Left kidney (tissue), 8 donors: Measurements from ENCODE around the gene THADA. TPM values are rescaled to one million over a fixed set of nuclear protein-coding genes. Genes with fewer than 3 reads are reported as not detected.
A peak's percentile ranks its signal among the peaks of the same experiment; 100 is the strongest.
"Not testable (repeated sequence)": the region's sequence is repeated elsewhere in the genome, so short reads cannot be mapped to it uniquely, and the experiment has no call there.

Experiments used
- DNase-seq: peaks from one replicate; pipeline ENCODE4 v3.0.0-alpha.2; 2013
- long read RNA-seq, 8 donors: transcript quantifications; one replicate each; lab custom pipeline, GENCODE V29; 2026
- polyA plus RNA-seq: library from polyadenylated mRNA; unstranded; fragments of 120-200 nt; gene quantifications from one replicate; pipeline ENCODE4 v1.2.1, GENCODE V29; 2013; ENCODE audit not compliant: insufficient read length

The THADA gene, protein sequence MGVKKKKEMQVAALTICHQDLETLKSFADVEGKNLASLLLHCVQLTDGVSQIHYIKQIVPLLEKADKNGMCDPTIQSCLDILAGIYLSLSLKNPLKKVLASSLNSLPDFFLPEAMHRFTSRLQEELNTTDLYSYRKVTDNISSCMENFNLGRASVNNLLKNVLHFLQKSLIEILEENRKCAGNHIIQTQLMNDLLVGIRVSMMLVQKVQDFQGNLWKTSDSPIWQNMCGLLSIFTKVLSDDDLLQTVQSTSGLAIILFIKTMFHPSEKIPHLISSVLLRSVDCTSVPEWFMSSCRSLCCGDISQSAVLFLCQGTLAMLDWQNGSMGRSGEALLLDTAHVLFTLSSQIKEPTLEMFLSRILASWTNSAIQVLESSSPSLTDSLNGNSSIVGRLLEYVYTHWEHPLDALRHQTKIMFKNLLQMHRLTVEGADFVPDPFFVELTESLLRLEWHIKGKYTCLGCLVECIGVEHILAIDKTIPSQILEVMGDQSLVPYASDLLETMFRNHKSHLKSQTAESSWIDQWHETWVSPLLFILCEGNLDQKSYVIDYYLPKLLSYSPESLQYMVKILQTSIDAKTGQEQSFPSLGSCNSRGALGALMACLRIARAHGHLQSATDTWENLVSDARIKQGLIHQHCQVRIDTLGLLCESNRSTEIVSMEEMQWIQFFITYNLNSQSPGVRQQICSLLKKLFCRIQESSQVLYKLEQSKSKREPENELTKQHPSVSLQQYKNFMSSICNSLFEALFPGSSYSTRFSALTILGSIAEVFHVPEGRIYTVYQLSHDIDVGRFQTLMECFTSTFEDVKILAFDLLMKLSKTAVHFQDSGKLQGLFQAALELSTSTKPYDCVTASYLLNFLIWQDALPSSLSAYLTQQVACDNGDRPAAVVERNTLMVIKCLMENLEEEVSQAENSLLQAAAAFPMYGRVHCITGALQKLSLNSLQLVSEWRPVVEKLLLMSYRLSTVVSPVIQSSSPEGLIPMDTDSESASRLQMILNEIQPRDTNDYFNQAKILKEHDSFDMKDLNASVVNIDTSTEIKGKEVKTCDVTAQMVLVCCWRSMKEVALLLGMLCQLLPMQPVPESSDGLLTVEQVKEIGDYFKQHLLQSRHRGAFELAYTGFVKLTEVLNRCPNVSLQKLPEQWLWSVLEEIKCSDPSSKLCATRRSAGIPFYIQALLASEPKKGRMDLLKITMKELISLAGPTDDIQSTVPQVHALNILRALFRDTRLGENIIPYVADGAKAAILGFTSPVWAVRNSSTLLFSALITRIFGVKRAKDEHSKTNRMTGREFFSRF (N-terminal part only)
- 41.7 TPM for polyA plus RNA-seq
- long read RNA-seq, donor 1, partial matches to known transcripts = 0 of 1 reads
- long read RNA-seq, donor 1, other reads (novel, unspliced or antisense) = 0 of 1 reads
- long read RNA-seq, donor 2, full-length matches to known transcripts = 1 of 108 reads
- long read RNA-seq, donor 2, partial matches to known transcripts = 107 of 108 reads
- long read RNA-seq, donor 2, other reads (novel, unspliced or antisense) = 0 of 108 reads
- long read RNA-seq, donor 3, partial matches to known transcripts = 0 of 1 reads
- long read RNA-seq, donor 3, other reads (novel, unspliced or antisense) = 0 of 1 reads
- long read RNA-seq, donor 4 = 0 reads
- long read RNA-seq, donor 5, full-length matches to known transcripts = 2 of 2 reads
- long read RNA-seq, donor 5, partial matches to known transcripts = 0 of 2 reads
- long read RNA-seq, donor 5, other reads (novel, unspliced or antisense) = 0 of 2 reads
- long read RNA-seq, donor 6 = 0 reads
- long read RNA-seq, donor 7 = 0 reads
- long read RNA-seq, donor 8 = 0 reads

GRCh38 chr2:43595603-43596412, at the start of gene THADA:
THADA (minus strand) TSS chr2:43596038; CDS start chr2:43592392, 3,646 bp downstream.
- DNase-seq = peak; percentile 99

DNA sequence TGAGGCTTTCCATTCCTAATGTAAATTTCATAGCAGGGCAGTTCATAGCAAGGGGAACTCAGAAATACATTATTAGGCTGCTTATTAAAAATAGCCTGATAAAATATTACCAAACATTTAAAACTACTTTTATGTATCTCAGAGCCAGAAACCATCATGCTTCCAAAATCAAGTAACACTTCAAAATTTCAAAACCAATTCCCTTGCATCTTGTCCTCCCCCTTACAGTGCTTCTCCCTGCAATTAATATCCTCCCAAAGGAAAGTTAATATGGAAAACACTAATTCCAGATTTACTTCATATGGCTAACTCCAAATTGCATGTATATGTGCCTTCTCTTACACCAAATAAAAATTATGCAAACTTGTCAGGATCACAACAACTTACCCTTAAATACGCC, 47.8 kb upstream of the THADA start:
- DNase-seq = no peak

- DNase-seq = no peak
Measured at GRCh38 chr2:43642363-43642762, 46.5 kb upstream of the THADA start.

DNA sequence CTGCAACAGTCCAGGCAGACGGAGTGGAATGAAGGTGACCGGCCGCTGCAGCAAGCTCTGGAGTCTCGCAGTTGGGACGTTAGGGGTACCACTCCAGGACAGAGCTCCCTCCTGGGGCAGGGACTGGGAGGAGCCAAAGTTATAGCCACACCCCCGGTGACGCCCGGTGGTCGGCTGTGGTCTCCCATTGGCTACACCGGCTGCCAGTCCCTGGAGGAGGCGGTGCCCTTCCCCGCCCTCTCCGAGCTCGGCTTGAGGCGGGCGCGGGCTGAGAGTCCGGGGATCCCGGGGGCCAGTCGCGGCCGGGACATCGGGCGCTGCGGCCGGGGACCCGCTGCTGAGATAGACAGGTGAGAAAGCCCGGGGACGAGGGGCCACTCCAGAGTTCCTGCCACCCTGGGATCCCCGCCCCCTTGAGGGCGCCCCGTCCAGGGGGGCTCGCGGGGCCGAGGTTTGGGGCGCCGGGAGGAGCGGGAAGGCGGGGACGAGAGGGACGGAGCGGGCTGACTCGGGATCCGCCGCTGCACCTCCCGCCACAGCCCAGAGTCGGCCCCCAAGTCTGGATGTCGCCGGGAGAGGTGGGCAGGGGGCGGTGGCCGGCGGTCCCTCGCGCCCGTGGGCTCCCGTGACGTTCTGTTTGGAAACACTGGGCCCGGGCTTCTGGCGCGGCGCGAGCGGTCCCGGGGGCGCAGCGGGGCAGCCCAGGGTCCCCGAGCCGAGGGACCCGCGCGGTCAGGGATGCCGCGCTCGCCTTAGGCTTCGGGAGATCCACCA, 41.4 kb upstream of the THADA start, which contains the start of gene PLEKHH2:
Gene PLEKHH2 (plus strand): TSS at position 231 of the 774 bp plus-strand sequence. CDS start 7,414 bp downstream, outside the sequence.
- peak; percentile 87 for DNase-seq

- no peak for DNase-seq
Measured at GRCh38 chr2:43636621-43637020, 40.8 kb upstream of the THADA start.

DNA sequence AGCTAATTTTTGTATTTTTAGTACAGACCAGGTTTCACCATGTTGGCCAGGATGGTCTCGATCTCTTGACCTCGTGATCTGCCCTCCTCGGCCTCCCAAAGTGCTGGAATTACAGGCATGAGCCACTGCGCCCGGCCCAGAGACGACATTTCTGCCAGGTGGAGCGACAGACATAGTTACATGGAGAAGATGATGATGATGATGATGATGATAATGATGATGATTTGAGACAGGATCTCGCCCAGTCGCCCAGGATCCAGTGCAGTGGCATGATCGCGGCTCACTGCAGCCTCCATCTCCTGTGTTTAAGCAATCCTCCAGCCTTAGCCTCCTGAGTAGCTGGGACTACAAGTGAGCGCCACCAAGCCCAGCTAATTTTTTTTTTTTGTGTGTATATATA, 40.3 kb upstream of the THADA start:
- not testable (repeated sequence) for DNase-seq

GRCh38 chr2:43634604-43635306, 38.9 kb upstream of the THADA start:
- peak; percentile 50 for DNase-seq

DNA sequence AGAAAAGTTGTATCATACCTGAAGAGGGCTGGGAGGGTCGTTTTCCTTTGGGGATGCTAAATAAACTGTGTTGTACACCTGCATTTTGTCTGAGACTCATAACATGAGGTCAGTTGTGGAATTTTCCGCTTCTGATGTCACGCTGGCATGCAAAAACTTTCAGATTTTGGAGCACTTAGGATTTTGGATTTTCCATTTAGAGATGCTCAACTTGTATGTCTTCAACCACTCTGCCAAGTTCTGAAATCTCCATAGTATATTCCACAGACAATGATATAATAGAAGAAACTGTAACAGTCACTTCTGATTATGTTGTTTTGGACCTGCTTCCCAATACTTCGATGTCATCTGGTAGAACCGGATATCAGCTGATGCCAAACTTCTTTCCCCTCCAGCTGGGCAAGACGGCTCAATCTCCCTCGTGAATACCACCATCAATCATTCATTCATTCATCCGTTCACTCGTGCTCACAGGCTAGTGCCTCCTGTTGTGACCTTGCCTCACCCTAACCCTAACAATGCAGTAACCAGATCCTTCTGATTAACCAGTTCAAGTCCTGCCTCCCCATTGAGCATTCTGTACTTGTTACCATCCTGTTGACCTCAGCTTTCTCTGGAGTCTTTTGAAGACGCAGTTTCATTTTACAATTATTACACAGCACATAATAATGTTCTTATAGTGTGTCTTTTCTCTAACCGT, 35.9 kb upstream of the THADA start:
- no peak for DNase-seq

DNA sequence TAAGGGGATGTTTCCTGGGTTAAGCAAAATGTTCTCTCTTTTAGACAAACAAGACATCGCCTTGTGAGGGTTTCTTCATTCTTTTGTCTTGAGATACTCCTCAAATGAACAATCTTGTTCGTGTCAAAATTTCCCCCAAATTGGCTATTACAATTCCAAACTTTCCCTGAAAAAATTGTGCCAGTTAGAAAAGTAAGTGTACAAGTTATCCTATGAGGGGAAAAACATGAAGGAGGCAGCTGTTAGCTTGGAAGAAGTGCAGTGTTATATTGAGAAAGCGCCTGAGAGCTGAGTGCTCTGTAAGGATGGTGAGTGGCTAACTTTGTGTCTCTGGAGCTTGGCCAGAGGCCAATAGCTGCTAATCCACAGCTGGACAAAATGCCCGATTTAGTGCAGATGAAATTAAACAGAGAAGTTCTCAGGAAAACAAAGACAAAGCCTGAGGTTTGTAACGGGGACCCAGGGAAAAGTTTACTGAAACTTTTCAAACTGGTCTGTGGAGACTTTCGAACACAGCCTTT, 27.2 kb upstream of the THADA start:
- DNase-seq = no peak

DNA sequence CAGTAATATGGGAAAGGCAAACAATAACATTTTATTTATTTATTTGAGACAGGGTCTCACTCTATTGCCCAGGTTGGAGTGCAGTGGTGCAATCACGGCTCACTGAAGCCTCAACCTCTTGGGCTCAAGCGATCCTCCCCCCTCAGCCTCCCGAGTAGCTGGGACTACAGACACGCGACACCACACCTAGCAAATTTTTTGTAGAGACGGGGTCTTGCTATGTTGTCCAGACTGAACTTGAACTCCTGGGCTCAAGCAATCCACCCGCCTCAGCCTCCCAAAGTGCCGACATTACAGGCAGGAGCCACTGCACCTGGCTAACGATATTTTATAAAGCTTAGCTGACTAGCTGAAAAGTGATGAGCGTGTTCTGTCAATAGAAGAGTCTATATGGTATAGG, 23.7 kb upstream of the THADA start:
- no peak for DNase-seq

DNA sequence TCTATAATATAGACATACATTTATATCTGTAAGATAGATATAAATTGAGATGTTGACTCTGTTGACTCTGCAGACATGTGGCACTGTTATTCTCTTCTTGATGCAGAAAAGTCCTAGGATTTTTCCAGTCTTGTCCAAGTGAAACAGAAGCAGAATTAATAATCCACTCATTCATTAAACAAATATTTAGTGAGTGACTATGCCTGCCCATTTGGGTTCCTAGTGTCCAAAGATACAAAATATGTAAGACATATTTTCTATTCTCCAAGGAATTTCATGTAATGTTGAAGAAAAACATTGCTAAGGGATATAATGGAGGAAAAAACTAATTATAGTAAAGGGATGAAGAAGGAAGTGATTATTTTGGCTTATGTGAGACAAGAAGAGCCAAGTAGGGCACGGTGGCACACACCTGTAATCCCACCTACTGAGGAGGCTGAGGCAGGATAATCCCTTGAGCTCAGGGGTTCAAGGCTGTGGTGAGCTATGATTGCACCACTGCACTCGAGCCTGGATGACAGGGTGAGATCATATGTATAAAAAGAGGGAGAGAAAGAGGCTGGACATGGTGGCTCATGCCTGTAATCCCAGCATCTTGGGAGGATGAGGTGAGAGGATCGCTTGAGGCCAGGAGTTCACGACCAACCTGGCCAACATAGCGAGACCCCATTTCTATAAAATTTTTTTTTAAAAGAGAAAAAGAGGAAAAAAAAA, 21.3 kb upstream of the THADA start:
- DNase-seq = no peak

- peak; percentile 35 for DNase-seq
Measured at GRCh38 chr2:43612944-43613343, 17.1 kb upstream of the THADA start.

DNA sequence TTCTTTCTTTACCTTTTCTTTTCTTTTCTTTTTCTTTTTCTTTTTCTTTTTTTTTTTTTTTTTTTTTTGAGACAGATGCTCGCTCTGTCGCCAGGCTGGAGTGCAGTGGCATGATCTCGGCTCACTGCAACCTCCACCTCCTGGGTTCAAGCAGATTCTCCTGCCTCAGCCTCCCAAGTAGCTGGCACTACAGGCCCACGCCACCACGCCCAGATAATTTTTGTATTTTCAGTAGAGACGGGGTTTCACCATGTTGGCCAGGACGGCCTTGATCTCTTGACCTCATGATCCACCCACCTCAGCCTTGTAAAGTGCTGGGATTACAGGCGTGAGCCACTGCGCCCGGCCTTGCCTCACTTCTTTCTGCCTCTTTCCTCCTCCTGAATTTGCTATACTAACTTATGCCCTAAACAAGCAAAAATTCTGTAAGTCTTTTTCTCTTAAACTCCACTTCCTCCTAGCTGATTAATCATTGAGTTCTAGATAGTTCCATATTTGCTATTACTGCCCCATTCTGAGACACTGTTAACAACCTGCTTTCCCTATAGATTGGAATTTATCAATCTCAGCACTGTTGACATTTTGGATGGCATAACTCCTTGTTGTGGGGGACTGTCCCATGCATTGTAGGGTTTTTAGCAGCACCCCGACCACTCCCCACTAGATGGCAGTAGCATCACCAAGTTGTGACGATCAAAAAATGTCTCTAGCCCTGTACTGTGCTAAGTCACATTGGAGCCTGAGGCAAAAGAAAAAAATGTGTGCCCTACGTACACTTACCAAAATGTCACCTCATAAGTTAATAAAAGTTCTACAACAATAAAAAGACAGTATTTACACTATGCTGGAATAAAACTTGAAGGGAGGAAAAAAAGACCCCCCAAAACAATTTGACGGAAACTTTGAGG, 16.4 kb upstream of the THADA start:
- DNase-seq = peak; percentile 84

GRCh38 chr2:43610361-43610760, 14.5 kb upstream of the THADA start:
- no peak for DNase-seq

DNA sequence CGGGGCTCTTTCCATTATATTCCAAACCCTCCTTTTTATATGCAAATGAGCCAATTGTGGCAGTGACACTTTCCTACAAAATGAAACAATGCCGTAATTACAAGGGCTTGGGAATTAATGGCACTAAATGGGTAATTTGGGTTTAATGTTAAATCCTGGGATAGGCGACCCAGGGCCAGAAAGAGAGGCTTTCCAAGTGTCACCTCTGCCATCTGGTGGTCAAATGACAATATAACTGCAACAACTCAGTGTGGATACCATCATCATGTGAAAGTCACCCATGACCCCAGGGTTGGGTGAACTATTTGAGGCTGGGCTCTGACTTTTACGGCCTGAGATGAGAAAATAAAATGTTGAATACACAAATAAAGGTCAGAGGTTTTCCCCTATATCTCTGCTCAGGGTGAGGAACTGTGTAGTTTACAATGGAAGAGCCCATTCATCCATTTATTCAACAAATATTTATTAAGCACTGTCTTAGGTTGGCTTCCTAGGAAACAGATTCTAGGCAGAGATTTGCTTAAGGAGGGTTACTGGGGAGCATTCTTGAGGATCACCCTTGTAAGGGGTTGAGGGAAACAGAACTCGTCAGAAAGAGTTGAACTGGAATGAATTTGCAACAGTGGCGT, 13.6 kb upstream of the THADA start:
- DNase-seq = peak; percentile 55
